SJCRH30 (cell line): ENCODE results near the gene APP. TPM values are rescaled to one million over a fixed set of nuclear protein-coding genes. Genes with fewer than 3 reads are reported as not detected.

Experiments
- DNase-seq, 2 experiments: peaks; one replicate each; pipeline ENCODE4 v3.0.0-alpha.2; 2015 to 2020
- H3K27ac ChIP-seq: fragments of 250-450 bp; sonication (Bioruptor Pico); 2 replicates; pipeline ENCODE4 v1.5.1; 2020; ENCODE audit warnings: mild to moderate bottlenecking, moderate library complexity
- H3K27me3 ChIP-seq: fragments of 250-450 bp; sonication (Bioruptor Pico); 2 replicates; pipeline ENCODE4 v1.5.1; 2020; ENCODE audit warnings: mild to moderate bottlenecking, moderate library complexity
- H3K36me3 ChIP-seq: fragments of 250-450 bp; sonication (Bioruptor Pico); 2 replicates; pipeline ENCODE4 v1.5.1; 2020; ENCODE audit warnings: mild to moderate bottlenecking, moderate library complexity
- H3K4me1 ChIP-seq: fragments of 250-450 bp; sonication (Bioruptor Pico); 2 replicates; pipeline ENCODE4 v1.5.1; 2020; ENCODE audit warnings: mild to moderate bottlenecking, moderate library complexity
- H3K4me3 ChIP-seq: fragments of 250-450 bp; sonication (Bioruptor Pico); 2 replicates; pipeline ENCODE4 v1.5.1; 2020; ENCODE audit warnings: mild to moderate bottlenecking, moderate library complexity
- H3K9me3 ChIP-seq: fragments of 250-450 bp; sonication (Bioruptor Pico); replicated peaks from 2 replicates; pipeline ENCODE4 v1.5.1; 2020; ENCODE audit warnings: mild to moderate bottlenecking, moderate library complexity
- total RNA-seq: library from RNA; depleted of rRNA; stranded (reverse); fragments of >200 nt; shearing (Covaris generic); gene quantifications from 2 replicates; pipeline ENCODE4 v1.2.3, GENCODE V29; 2014

APP gene
- total RNA-seq, 1 experiment from 2014 or later = 399 TPM

DNA sequence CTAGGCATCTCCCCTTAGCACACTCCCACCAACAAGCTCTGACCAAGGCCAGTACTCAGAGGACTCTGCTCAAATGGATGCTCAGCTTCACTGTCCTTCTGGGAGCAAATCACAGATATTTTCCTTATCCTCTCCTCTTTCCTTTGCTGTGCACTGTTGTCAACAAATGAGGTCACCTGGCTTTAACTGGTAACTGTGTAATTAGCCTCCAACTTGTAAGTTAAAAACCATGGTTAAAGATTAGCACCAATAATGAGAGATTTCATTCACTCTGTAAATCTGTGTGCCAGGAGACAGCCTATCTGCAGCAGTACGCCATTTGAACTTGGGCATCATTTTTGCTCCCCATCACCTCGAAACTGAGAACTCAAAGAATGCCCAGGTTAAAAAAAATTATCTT lies 286.3 kb downstream of the APP start:
- no peaks in the 10 kb centered on the region for H3K4me1 ChIP-seq
- no peak overlapping the region for H3K4me3 ChIP-seq
- peaks cover 81% of the 10 kb centered on the region for H3K36me3 ChIP-seq

DNA sequence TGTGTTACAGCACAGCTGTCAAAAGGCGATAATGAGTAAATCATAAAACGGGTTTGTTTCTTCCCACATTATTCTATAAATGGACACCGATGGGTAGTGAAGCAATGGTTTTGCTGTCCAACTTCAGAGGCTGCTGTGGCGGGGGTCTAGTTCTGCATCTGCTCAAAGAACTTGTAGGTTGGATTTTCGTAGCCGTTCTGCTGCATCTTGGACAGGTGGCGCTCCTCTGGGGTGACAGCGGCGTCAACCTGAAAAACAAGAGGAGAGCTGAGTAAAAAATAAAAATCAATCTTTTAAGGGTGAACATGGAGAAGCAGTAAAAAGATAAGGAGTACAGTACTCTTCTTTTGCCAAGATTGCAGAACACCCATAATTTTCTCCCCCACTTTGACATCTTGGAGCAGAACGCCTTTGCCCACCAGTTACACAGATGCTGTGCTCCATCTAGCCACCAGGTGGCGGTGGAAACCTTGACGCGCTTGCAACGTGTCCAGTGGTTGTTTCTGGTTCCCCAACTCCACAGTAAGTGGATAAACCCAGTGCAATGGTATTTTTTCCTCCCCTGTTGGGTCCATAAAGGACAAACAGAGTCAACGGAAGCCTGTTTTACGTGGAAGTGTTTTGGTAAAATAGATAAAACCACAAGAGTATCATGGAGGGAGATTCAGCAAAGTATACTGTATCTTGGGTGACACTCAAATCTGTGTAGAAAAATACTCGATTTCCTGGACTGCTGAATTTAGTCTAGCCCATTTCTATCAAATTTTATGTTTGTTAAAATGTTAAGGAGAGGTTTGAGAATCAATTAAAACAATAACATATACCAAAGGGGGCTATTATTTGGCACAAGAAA lies 288.8 kb downstream of the APP start:
- Histone ChIP-seq H3K36me3 (peaks cover 68% of the 10 kb centered on the region), H3K27ac (no peak overlapping the region), H3K9me3 (no peaks in the 10 kb centered on the region), H3K4me3 (no peak overlapping the region), H3K4me1 (no peaks in the 10 kb centered on the region), H3K27me3 (no peaks in the 10 kb centered on the region)
- DNase-seq = peak; percentile 60 to 84

More for the DNA sequence above, 286.3 kb downstream of the APP start:
- no peaks in the 10 kb centered on the region for H3K27me3 ChIP-seq
- no peaks in the 10 kb centered on the region for H3K9me3 ChIP-seq
- H3K27ac ChIP-seq = no peak overlapping the region
- no peak for DNase-seq

- Histone ChIP-seq H3K4me3 (no peak overlapping the region), H3K27ac (no peak overlapping the region), H3K36me3 (peaks cover 52% of the 10 kb centered on the region), H3K4me1 (no peaks in the 10 kb centered on the region), H3K27me3 (no peaks in the 10 kb centered on the region), H3K9me3 (no peaks in the 10 kb centered on the region)
- DNase-seq = no peak
Measured at GRCh38 chr21:25879203-25879602, 291.4 kb downstream of the APP start.

DNA sequence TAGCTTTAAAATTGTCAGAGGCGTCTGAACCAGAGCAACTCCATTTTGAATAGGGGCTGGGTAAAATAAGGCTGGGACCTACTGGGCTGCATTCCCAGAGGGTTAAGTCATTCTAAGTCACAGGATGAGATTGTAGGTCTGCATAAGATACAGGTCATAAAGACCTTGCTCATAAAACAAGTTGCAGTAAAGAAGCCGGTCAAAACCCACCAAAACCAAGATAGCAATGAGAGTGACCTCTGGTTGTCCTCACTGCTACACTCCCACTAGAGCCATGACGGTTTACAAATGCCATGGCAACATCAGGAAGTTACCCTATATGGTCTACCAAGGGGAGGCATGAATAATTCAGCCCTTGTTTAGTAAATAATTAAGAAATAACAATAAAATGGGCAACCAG lies 292.2 kb downstream of the APP start:
- H3K9me3 ChIP-seq = no peaks in the 10 kb centered on the region
- no peak overlapping the region for H3K4me3 ChIP-seq
- no peak for DNase-seq
- no peak overlapping the region for H3K27ac ChIP-seq
- H3K27me3 ChIP-seq = no peaks in the 10 kb centered on the region
- H3K36me3 ChIP-seq = peaks cover 50% of the 10 kb centered on the region
- no peaks in the 10 kb centered on the region for H3K4me1 ChIP-seq

DNA sequence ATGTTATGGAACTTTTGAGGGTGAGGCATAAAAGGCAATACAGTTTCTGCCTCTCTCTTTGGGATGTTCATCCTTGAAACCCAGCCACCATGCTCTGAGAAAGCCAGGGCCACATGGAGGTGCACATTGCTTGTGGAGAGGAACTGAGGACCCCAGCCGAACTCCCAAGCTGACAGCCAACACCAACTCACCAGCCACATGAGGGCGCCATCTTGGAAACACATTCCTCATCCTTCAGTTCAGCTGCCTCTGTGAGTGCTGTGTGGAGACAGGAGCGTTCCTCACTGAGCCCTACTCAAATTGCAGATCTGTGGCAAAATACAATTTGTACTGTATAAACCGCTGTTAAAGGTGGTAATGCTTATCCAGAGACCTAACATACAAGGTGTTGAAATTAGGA lies 298.3 kb downstream of the APP start:
- H3K4me1 ChIP-seq = no peaks in the 10 kb centered on the region
- no peak overlapping the region for H3K27ac ChIP-seq
- H3K27me3 ChIP-seq = no peaks in the 10 kb centered on the region

DNA sequence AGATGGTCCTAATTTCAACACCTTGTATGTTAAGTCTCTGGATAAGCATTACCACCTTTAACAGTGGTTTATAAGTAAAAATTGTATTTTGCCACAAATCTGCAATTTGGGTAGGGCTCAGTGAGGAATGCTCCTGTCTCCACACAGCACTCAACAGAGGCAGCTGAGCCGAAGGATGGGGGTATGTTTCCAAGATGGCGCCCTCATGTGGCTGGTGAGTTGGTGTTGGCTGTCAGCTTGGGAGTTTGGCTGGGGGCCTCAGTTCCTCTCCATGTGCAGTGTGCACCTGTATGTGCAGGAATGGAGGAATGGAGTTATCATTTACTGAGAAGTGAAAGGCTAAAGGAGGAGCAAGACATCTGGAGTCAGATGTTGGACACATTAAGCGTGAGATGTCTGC lies 299.0 kb downstream of the APP start:
- peak; percentile 16 to 43 for DNase-seq
- Histone ChIP-seq H3K36me3 (peaks cover 17% of the 10 kb centered on the region), H3K4me3 (no peak overlapping the region)

More for the DNA sequence above, 298.3 kb downstream of the APP start:
- Histone ChIP-seq H3K36me3 (peaks cover 17% of the 10 kb centered on the region), H3K9me3 (no peaks in the 10 kb centered on the region), H3K4me3 (no peak overlapping the region)
- DNase-seq = peak in 1 of 2 experiments; percentile 42

GRCh38 chr21:25870084-25870483 lies 300.5 kb downstream of the APP start:
- no peak overlapping the region for H3K4me3 ChIP-seq
- peaks cover 7% of the 10 kb centered on the region; the same call in 1 of the 2 replicates for H3K4me1 ChIP-seq
- H3K9me3 ChIP-seq = no peaks in the 10 kb centered on the region
- peaks cover 12% of the 10 kb centered on the region for H3K36me3 ChIP-seq
- H3K27me3 ChIP-seq = no peaks in the 10 kb centered on the region
- no peak for DNase-seq
- H3K27ac ChIP-seq = no peak overlapping the region

More for the DNA sequence above, 299.0 kb downstream of the APP start:
- Histone ChIP-seq H3K27ac (no peak overlapping the region), H3K27me3 (no peaks in the 10 kb centered on the region), H3K9me3 (no peaks in the 10 kb centered on the region), H3K4me1 (no peaks in the 10 kb centered on the region)

- Histone ChIP-seq H3K4me1 (peaks cover 7% of the 10 kb centered on the region; the same call in 1 of the 2 replicates), H3K4me3 (no peak overlapping the region), H3K9me3 (no peaks in the 10 kb centered on the region), H3K36me3 (0 out of 2 replicates have a peak, but pooled peaks cover 8% of the 10 kb centered on the region), H3K27me3 (no peaks in the 10 kb centered on the region), H3K27ac (no peak overlapping the region)
- DNase-seq = no peak
Measured at GRCh38 chr21:25867061-25867460, 303.5 kb downstream of the APP start.

DNA sequence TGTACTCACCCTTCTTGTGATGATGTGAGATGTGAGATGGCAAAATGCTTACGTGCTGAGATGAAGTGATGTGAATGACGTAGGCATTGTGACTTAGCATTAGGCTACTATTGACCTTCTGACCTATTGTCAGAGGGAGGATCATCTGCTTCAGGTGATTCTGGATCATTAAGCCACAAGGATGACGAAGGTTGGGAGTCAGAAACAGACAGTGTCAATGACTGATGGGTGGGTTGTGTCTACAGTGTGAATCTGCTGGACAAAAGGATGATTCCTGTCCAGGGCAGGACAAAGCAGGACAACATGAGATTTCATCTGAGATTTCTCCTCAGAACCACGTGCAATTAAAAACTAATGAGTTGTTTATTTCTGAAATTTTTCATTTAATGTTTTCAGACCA lies 306.8 kb downstream of the APP start:
- H3K9me3 ChIP-seq = no peaks in the 10 kb centered on the region
- H3K36me3 ChIP-seq = no peaks in the 10 kb centered on the region
- H3K4me3 ChIP-seq = no peak overlapping the region
- no peak for DNase-seq
- H3K27ac ChIP-seq = no peak overlapping the region
- no peaks in the 10 kb centered on the region for H3K27me3 ChIP-seq
- peaks cover 7% of the 10 kb centered on the region; the same call in 1 of the 2 replicates for H3K4me1 ChIP-seq

- Histone ChIP-seq H3K4me1 (peaks cover 8% of the 10 kb centered on the region), H3K27me3 (no peaks in the 10 kb centered on the region), H3K36me3 (no peaks in the 10 kb centered on the region), H3K27ac (no peak overlapping the region), H3K4me3 (no peak overlapping the region), H3K9me3 (no peaks in the 10 kb centered on the region)
- no peak for DNase-seq
Measured at GRCh38 chr21:25863031-25863430, 307.5 kb downstream of the APP start.

GRCh38 chr21:25862596-25862995 lies 308.0 kb downstream of the APP start:
- Histone ChIP-seq H3K27me3 (no peaks in the 10 kb centered on the region), H3K36me3 (no peaks in the 10 kb centered on the region), H3K4me3 (no peak overlapping the region), H3K9me3 (no peaks in the 10 kb centered on the region), H3K4me1 (peaks cover 12% of the 10 kb centered on the region), H3K27ac (no peak overlapping the region)
- DNase-seq = peak; percentile 30 to 60

DNA sequence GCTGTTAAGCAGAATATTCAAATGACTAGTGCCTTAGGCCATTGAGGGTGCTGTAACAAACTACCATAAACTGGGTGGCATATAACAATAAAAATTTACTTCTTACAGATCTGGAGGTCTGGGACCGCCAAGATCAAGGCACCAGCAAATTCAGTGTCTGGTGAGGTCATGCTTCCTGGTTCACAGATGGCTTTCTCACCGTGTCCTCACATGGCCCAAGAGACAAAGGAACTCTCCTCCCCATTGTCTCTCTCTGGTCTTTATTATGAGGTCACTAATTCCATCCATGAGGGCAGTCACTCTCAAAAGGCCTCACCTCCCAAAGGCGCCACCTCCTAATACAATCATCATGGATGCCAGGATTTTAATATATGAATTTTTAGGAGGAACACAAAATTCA lies 308.5 kb downstream of the APP start:
- Histone ChIP-seq H3K4me1 (peaks cover 12% of the 10 kb centered on the region), H3K27ac (no peak overlapping the region), H3K4me3 (no peak overlapping the region), H3K36me3 (no peaks in the 10 kb centered on the region), H3K9me3 (no peaks in the 10 kb centered on the region), H3K27me3 (no peaks in the 10 kb centered on the region)
- DNase-seq = no peak

- Histone ChIP-seq H3K27ac (no peak overlapping the region), H3K9me3 (peaks cover 3% of the 10 kb centered on the region; the same call in 1 of the 2 replicates), H3K36me3 (no peaks in the 10 kb centered on the region), H3K4me1 (peaks cover 4% of the 10 kb centered on the region), H3K4me3 (no peak overlapping the region), H3K27me3 (no peaks in the 10 kb centered on the region)
- no peak for DNase-seq
Measured at GRCh38 chr21:25859235-25859929, 311.2 kb downstream of the APP start.

DNA sequence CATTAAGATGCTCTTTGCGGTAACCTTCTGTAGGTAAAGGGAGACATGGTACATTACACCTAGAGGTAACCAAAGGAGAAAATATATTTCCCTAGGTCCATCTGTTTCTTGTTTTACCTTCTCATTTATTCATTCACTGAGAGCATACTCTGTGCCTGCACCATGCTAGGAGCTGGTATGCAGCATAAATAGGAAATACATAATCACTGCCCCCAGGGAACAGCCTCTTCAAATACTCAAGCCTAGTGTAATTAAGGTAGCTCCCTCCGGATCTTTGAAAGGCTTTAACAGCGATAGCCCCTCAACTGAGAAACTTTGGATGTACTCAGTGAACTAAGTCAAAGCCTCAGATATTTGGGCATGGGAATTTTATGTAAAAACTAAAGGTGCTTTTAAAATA lies 312.2 kb downstream of the APP start:
- H3K4me1 ChIP-seq = peaks cover 4% of the 10 kb centered on the region
- peaks cover 5% of the 10 kb centered on the region; the same call in 1 of the 2 replicates for H3K9me3 ChIP-seq
- no peaks in the 10 kb centered on the region for H3K27me3 ChIP-seq
- no peak for DNase-seq
- no peak overlapping the region for H3K4me3 ChIP-seq
- no peaks in the 10 kb centered on the region for H3K36me3 ChIP-seq
- no peak overlapping the region for H3K27ac ChIP-seq
